GM10847 (cell line): ENCODE results near the gene CXorf65.
A peak's percentile ranks its signal among the peaks of the same experiment; 100 is the strongest.

ENCODE experiments used
- POLR2A ChIP-seq: IDR thresholded peaks from 2 replicates; pipeline ENCODE4 v1.6.1; 2011; ENCODE audit not compliant: insufficient read length; ENCODE audit errors: extremely low read depth

CXorf65 gene

DNA sequence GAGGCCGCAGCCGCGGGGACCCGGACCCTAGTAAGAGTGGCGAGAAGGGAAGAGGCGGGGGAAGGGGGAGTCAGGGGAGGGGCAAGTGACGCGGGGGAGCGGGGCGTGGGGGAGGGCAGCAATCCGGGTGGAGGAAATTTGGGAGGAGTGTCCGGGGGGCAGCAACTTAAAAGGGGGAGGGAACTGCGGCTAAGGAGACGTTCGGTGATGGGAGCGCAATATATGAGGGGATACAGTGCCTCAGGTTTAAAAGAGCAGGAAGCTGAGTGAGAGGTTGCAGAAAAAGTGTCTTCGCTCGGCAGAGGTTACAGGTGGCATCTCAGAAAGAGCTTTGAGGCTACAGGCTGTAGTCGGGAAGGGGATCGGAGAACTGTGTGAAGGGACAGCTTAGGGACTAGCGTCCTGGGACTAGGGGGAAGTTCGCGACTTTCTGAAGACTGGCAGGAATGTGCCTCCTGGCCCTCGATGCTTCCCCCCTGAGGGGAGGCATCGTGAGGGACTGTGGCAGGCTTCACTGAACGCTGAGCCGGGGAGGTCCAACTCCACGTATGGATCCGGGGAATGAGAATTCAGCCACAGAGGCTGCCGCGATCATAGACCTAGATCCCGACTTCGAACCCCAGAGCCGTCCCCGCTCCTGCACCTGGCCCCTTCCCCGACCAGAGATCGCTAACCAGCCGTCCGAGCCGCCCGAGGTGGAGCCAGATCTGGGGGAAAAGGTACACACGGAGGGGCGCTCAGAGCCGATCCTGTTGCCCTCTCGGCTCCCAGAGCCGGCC is 10.4 kb downstream of the CXorf65 start:
- no peak for TF ChIP-seq POLR2A

DNA sequence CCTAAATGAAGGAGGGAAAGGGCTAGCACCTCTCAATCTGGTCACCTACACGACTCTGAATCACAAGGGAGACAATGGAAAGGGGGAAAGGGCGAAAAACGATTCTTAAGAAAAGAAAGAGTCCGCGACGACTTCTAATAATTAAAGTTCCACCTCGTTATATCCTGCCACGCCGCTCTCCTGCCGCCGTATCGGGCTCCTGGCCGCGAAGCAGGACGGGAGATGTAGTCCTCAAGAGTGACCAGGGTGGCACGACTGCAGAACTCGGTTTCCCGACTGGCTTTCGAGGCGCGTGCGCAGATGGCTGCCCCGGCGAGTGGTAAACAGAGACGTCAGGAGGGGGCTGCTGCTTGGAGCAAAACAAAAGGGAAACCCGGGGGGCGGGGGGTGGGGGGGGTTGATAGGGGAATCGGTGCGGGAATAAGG is 11.0 kb downstream of the CXorf65 start, which contains the start of gene FOXO4:
TSS of gene FOXO4 (plus strand) at position 297 of the 426 bp plus-strand sequence. CDS start 678 bp downstream, outside the sequence.
- TF ChIP-seq POLR2A, result no peak

DNA sequence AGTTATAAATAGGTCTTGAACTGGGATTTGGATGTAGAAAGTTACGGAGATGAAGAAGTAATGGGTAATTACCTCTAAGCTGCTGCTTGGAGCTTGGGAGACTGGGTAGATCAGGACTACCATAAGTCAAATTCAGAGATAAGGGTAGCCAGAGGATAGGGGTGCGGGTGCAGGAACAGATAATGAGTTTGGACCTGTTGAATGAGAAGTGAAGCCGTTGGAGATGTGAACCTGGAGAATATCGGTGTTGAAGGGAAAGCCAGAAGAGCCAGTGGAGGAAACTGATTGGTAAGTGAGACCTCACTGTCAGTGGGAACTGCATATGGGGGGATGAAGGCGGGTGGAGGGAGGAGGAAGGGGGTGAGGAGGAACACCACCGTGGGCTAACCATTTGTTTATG is 11.5 kb downstream of the CXorf65 start:
- no peak for TF ChIP-seq POLR2A

DNA sequence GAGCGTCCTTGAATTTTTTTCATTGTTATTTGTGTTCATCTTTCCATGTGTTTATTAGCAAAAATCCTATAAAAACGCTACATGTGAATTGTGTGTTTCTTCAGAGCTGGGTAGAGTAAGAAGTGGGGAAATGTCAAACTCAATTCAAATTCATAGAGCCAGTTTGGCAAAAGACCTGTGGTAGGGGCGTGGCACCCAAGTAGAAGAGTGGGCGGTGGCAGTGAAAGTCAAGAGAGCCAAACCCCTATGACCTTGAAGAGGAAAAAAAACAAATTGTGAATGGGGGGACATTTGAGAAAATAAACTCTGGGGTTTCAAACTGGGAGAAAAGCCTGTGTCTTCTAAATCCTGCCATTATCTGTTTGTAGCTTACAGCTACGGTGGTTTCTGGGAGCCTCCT is 15.3 kb downstream of the CXorf65 start:
- no peak for TF ChIP-seq POLR2A

DNA sequence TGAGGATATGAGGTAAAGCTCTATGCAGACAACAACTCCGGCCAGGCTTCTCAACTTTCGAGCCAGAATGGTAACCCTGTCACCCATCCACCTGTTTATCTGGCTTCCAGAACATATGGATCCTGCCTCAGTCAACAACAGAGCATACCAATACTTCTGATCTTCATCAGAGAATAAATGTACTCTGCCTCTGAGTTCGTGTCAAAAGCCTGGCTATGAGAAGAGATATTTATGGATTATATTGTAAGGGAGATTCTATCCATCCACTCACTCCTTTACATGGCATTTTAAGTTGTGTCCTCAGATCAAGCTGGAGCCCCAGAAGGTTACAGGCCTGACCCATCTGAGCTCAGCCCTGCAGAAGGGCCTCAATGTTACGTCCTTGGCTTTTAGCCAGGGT is 20.6 kb downstream of the CXorf65 start:
- no peak for TF ChIP-seq POLR2A

DNA sequence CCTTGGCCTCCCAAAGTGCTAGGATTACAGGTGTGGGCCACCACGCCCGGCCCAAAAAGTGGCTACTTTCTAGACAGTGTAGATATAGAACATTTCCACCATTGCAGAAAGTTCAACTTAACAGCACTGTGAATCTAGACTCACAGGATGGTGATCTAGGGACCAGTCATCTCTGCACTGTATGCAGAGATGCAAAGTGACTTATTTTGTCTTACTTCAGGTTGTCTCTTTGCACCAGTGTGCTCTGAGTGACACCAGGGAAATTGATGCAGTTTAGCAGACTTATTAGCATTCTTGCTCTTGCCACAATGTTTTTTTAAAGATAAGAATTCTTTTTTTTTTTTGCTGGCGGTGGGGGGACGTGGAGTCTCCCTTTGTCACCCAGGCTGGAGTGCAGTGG is 23.7 kb downstream of the CXorf65 start:
- TF ChIP-seq POLR2A, result no peak

GRCh38 chrX:71082124-71082647 is 24.4 kb downstream of the CXorf65 start:
- no peak for TF ChIP-seq POLR2A

- TF ChIP-seq POLR2A, result no peak
These were observed 25.0 kb downstream of the CXorf65 start for GRCh38 chrX:71081330-71082123.

- TF ChIP-seq POLR2A, result no peak
These were observed 36.0 kb downstream of the CXorf65 start for GRCh38 chrX:71070531-71070930.

GRCh38 chrX:71068044-71068918 is 38.3 kb downstream of the CXorf65 start, which contains the start of gene SNX12:
Gene SNX12 (minus strand): TSS chrX:71068334. CDS start chrX:71068306, 28 bp downstream.
- peak; percentile 38 for TF ChIP-seq POLR2A

- TF ChIP-seq POLR2A, result no peak
These were observed 38.9 kb downstream of the CXorf65 start for GRCh38 chrX:71067712-71068043.

DNA sequence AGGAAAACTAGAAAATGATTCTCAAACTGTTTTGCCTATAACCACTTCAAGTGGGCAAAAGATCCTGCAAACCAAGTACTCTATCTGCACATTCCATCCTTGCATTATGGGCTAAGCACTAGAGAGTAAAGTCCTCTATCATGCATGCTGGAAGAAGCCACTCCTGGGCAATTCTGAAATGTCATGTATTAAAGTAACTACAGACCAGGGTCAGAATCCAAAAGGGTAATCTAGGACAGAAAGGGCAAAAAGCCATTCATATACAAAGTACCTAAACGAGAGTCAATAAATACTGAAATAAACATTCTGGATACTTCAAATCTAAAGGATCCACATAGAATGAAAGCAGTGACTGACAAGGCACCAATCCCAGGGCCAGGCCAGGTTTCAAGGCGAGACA is 39.5 kb downstream of the CXorf65 start:
- TF ChIP-seq POLR2A, result no peak

DNA sequence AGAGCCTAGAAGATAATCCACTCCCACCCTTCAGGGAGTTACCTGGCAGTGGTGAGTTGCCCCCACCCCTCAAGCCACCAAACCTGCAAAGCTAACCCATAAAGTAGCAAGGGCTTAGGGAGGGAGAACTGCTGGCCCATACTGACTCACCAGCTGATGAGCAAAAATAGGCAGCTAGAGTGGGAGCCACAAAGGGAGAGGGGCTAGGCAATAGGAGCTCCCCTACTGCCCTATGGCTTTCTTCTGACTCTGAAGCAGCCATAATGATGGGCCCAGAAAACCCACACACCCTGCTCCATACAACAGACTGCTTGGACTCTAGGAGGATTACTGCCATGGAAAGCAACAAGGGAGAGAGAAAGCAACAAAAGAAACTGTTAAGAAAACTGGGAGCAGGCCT is 46.4 kb downstream of the CXorf65 start:
- TF ChIP-seq POLR2A, result no peak

DNA sequence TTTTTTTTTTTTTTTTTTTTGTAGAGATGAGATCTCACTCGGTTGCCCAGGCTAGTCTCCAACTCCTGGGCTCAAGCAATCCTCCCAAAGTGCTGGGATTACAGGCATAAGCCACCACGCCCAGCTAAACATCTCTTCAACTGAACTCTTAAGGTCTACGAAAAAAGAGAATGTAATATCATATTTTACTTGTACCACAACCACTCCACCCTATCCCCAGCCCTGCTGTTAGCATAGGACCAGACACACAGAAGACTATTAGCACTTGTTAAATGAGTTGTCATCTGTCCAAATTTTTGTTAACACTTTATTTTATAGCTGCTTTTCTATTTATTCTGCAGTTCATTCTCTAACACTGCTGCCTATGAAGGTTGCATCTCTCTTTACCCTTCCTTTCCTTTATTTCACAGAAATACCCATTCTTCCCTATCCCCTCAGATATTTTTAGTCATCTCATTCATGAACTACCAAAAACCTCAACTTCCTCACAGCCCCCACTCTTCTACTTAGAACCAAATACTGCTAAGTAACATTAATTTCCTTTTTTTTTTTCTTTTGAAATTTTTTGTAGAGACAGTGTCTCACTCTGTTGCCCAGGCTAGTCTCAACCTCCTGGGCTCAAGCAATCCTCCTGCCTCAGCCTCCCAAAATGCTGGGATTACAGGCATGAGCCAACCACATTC is 48.6 kb downstream of the CXorf65 start:
- TF ChIP-seq POLR2A, result no peak
